Activated CD4-positive, alpha-beta T cell treated with anti-CD3 and anti-CD28 coated beads, Interleukin-2, amount 10 ng/mL, durations not matched to agents 24 days and 14 days (primary cell): Measurements from ENCODE around the gene ACVR1B. TPM values are rescaled to one million over a fixed set of nuclear protein-coding genes. Genes with fewer than 3 reads are reported as not detected.

Source experiments
- DNase-seq: peaks from one replicate; pipeline ENCODE4 v3.0.0; 2022
- H3K27ac Mint-ChIP-seq: one replicate; pipeline ENCODE4 v1.8.0; 2022; ENCODE audit warnings: mild to moderate bottlenecking, mixed read lengths
- H3K27me3 Mint-ChIP-seq: one replicate; pipeline ENCODE4 v1.8.0; 2022; ENCODE audit warnings: mixed read lengths
- H3K36me3 Mint-ChIP-seq: one replicate; pipeline ENCODE4 v1.8.0; 2022; ENCODE audit warnings: low read depth, mild to moderate bottlenecking, mixed read lengths
- H3K4me1 Mint-ChIP-seq: one replicate; pipeline ENCODE4 v1.8.0; 2021; ENCODE audit warnings: mixed read lengths
- H3K4me3 Mint-ChIP-seq: one replicate; pipeline ENCODE4 v1.8.0; 2022; ENCODE audit warnings: mild to moderate bottlenecking, moderate library complexity, mixed read lengths
- H3K9me3 Mint-ChIP-seq: one replicate; pipeline ENCODE4 v1.8.0; 2021; ENCODE audit warnings: mixed read lengths
- intact Hi-C: fragments of 100-400 bp; cut with micrococcal nuclease; formaldehyde crosslinking; loops from one replicate; pipeline ENCODE4 v1.15.1; 2023
- total RNA-seq: library from RNA; stranded (reverse); gene quantifications from 2 replicates; pipeline ENCODE4 v1.2.3, GENCODE V29; 2022

Gene ACVR1B
- total RNA-seq, 1 donor from 2014 or later = 8.1 TPM

- Mint-ChIP-seq H3K9me3 (no peaks in the 10 kb centered on the region), H3K27me3 (no peaks in the 10 kb centered on the region), H3K27ac (no peak overlapping the region), H3K4me1 (no peaks in the 10 kb centered on the region), H3K36me3 (peaks cover 4% of the 10 kb centered on the region), H3K4me3 (no peak overlapping the region)
- intact Hi-C loops = no loop called here
- DNase-seq = no peak
Observed at GRCh38 chr12:52014567-52015530, 63.4 kb downstream of the ACVR1B start.

- DNase-seq = no peak
- H3K27me3 Mint-ChIP-seq = peaks cover 3% of the 10 kb centered on the region
- H3K4me1 Mint-ChIP-seq = peaks cover 7% of the 10 kb centered on the region
- peaks cover 4% of the 10 kb centered on the region for H3K36me3 Mint-ChIP-seq
- no peak overlapping the region for H3K27ac Mint-ChIP-seq
- no peak overlapping the region for H3K4me3 Mint-ChIP-seq
- no peaks in the 10 kb centered on the region for H3K9me3 Mint-ChIP-seq
- intact Hi-C loops = no loop called here
Observed at GRCh38 chr12:52015532-52016041, 64.1 kb downstream of the ACVR1B start.

- intact Hi-C loops = no loop called here
- H3K9me3 Mint-ChIP-seq = no peaks in the 10 kb centered on the region
- no peak for DNase-seq
- H3K4me1 Mint-ChIP-seq = peaks cover 19% of the 10 kb centered on the region
- peaks cover 4% of the 10 kb centered on the region for H3K36me3 Mint-ChIP-seq
- no peak overlapping the region for H3K4me3 Mint-ChIP-seq
- H3K27ac Mint-ChIP-seq = no peak overlapping the region
- H3K27me3 Mint-ChIP-seq = peaks cover 3% of the 10 kb centered on the region
Observed at GRCh38 chr12:52018433-52019112, 67.1 kb downstream of the ACVR1B start.

GRCh38 chr12:52019113-52019770, 67.7 kb downstream of the ACVR1B start:
- intact Hi-C loops = no loop called here
- no peak for DNase-seq
- H3K4me1 Mint-ChIP-seq = peaks cover 22% of the 10 kb centered on the region
- no peaks in the 10 kb centered on the region for H3K36me3 Mint-ChIP-seq
- peaks cover 3% of the 10 kb centered on the region for H3K27me3 Mint-ChIP-seq
- H3K27ac Mint-ChIP-seq = no peak overlapping the region
- no peaks in the 10 kb centered on the region for H3K9me3 Mint-ChIP-seq
- no peak overlapping the region for H3K4me3 Mint-ChIP-seq

- H3K9me3 Mint-ChIP-seq = no peaks in the 10 kb centered on the region
- H3K27me3 Mint-ChIP-seq = peaks cover 3% of the 10 kb centered on the region
- no peaks in the 10 kb centered on the region for H3K36me3 Mint-ChIP-seq
- intact Hi-C loops = loop anchor here (1.0 kb wide), 1 partner anchor 13 kb away; no protein-coding TSS in a partner anchor
- H3K27ac Mint-ChIP-seq = no peak overlapping the region
- peaks cover 34% of the 10 kb centered on the region for H3K4me1 Mint-ChIP-seq
- H3K4me3 Mint-ChIP-seq = no peak overlapping the region
- peak; percentile 88 for DNase-seq
Observed at GRCh38 chr12:52020539-52021336, 69.2 kb downstream of the ACVR1B start.

GRCh38 chr12:52022841-52023181, 71.3 kb downstream of the ACVR1B start:
- Mint-ChIP-seq H3K27ac (peak overlapping the region; percentile 45), H3K9me3 (no peaks in the 10 kb centered on the region), H3K27me3 (peaks cover 3% of the 10 kb centered on the region), H3K4me3 (peak overlapping the region; percentile 87), H3K4me1 (peaks cover 39% of the 10 kb centered on the region), H3K36me3 (no peaks in the 10 kb centered on the region)
- intact Hi-C loops = loop anchor here (1.0 kb wide), 4 partner anchors 10 to 52 kb away; no protein-coding TSS in a partner anchor
- DNase-seq = no peak

GRCh38 chr12:52023182-52023975, 71.9 kb downstream of the ACVR1B start:
- Mint-ChIP-seq H3K4me1 (peaks cover 39% of the 10 kb centered on the region), H3K36me3 (no peaks in the 10 kb centered on the region), H3K27me3 (peaks cover 3% of the 10 kb centered on the region), H3K4me3 (peak overlapping the region; percentile 87), H3K27ac (peak overlapping the region; percentile 96), H3K9me3 (no peaks in the 10 kb centered on the region)
- peak; percentile 98 for DNase-seq
- intact Hi-C loops = loop anchor here (1.0 kb wide), 4 partner anchors 10 to 52 kb away; no protein-coding TSS in a partner anchor

- Mint-ChIP-seq H3K36me3 (no peaks in the 10 kb centered on the region), H3K27ac (peak overlapping the region; percentile 96), H3K27me3 (peaks cover 3% of the 10 kb centered on the region), H3K4me3 (peak overlapping the region; percentile 87), H3K4me1 (peaks cover 39% of the 10 kb centered on the region), H3K9me3 (no peaks in the 10 kb centered on the region)
- intact Hi-C loops = loop anchor here (1.0 to 2.0 kb wide), 5 partner anchors 9 to 71 kb away; no protein-coding TSS in a partner anchor
- no peak for DNase-seq
Observed at GRCh38 chr12:52023976-52024688, 72.6 kb downstream of the ACVR1B start.

GRCh38 chr12:52024845-52025230, 73.3 kb downstream of the ACVR1B start:
- Mint-ChIP-seq H3K27ac (peak overlapping the region; percentile 96), H3K4me3 (peak overlapping the region; percentile 87), H3K4me1 (peaks cover 39% of the 10 kb centered on the region), H3K9me3 (no peaks in the 10 kb centered on the region), H3K27me3 (peaks cover 3% of the 10 kb centered on the region), H3K36me3 (no peaks in the 10 kb centered on the region)
- intact Hi-C loops = loop anchor here (1.0 to 2.0 kb wide), 6 partner anchors 11 to 95 kb away; partner anchors contain the start of genes ATG101 and NR4A1
- peak; percentile 91 for DNase-seq

- peak overlapping the region; percentile 49 for H3K27ac Mint-ChIP-seq
- no peak for DNase-seq
- no peaks in the 10 kb centered on the region for H3K27me3 Mint-ChIP-seq
- H3K9me3 Mint-ChIP-seq = no peaks in the 10 kb centered on the region
- H3K36me3 Mint-ChIP-seq = no peaks in the 10 kb centered on the region
- peaks cover 27% of the 10 kb centered on the region for H3K4me1 Mint-ChIP-seq
- peak overlapping the region; percentile 87 for H3K4me3 Mint-ChIP-seq
- intact Hi-C loops = no loop called here
Observed at GRCh38 chr12:52026263-52026662, 74.8 kb downstream of the ACVR1B start.

- Mint-ChIP-seq H3K27ac (no peak overlapping the region), H3K4me1 (peaks cover 27% of the 10 kb centered on the region), H3K9me3 (no peaks in the 10 kb centered on the region), H3K4me3 (no peak overlapping the region), H3K36me3 (no peaks in the 10 kb centered on the region), H3K27me3 (no peaks in the 10 kb centered on the region)
- DNase-seq = no peak
- intact Hi-C loops = no loop called here
Observed at GRCh38 chr12:52027085-52027843, 75.8 kb downstream of the ACVR1B start.
